SK-N-SH (cell line): ENCODE results near the gene IKBKE. TPM values are rescaled to one million over a fixed set of nuclear protein-coding genes. Genes with fewer than 3 reads are reported as not detected.

ENCODE experiments used
- CTCF ChIA-PET: fragments of 300-600, 350-600 bp; formaldehyde crosslinking; extraction: SDS; loops from one replicate; lab custom pipeline; 2021; lab: Yijun Ruan, JAX
- POLR2A ChIA-PET: fragments of 350-600 bp; sonication (Branson Sonifier 250); formaldehyde crosslinking; extraction: SDS; loops from one replicate; lab custom pipeline; 2020; ENCODE audit warnings: antibody characterized with exemption, inconsistent platforms; lab: Yijun Ruan, JAX
- DNase-seq: peaks from one replicate; pipeline ENCODE4 v3.0.0; 2012
- H2AFZ ChIP-seq: fragments of 200-600 bp; sonication (generic); 2 replicates; pipeline ENCODE4 v1.8.1; 2016; ENCODE audit warnings: antibody characterized with exemption, mild to moderate bottlenecking, low read depth
- H3F3A ChIP-seq: fragments of 200-600 bp; sonication (generic); replicated peaks from 2 replicates; pipeline ENCODE3; 2016; ENCODE audit warnings: antibody characterized with exemption, mild to moderate bottlenecking; ENCODE audit not compliant: insufficient read depth
- H3K27ac ChIP-seq, 2 experiments: fragments of 200-500 bp in 1 of 2; fragments of 200-600 bp in 1 of 2; sonication (Bioruptor generic) in 1 of 2; sonication (generic), shearing (Covaris generic) in 1 of 2; 2 replicates each; pipeline versions ENCODE4 v1.5.1 to v1.6.1; 2014 to 2016; ENCODE audit warnings: low read depth in 2 of 2, inconsistent platforms in 1 of 2, low read length in 1 of 2, mild to moderate bottlenecking in 1 of 2, mixed read lengths in 1 of 2
- H3K27me3 ChIP-seq: fragments of 200-600 bp; sonication (generic), shearing (Covaris generic); 2 replicates; pipeline ENCODE4 v1.6.1; 2016; ENCODE audit warnings: mixed run types; ENCODE audit not compliant: insufficient read depth
- H3K36me3 ChIP-seq, 2 experiments: fragments of 200-500 bp in 1 of 2; fragments of 200-600 bp in 1 of 2; sonication (Bioruptor generic) in 1 of 2; sonication (generic) in 1 of 2; replicated peaks in 1 of 2; 2 replicates each; pipeline versions ENCODE3 to v1.5.1; 2014 to 2016; ENCODE audit warnings: low read length in 1 of 2, mild to moderate bottlenecking in 1 of 2; ENCODE audit not compliant: insufficient read depth in 2 of 2, control insufficient read depth in 1 of 2
- H3K4me1 ChIP-seq, 2 experiments: fragments of 200-500 bp in 1 of 2; fragments of 200-600 bp in 1 of 2; sonication (Bioruptor generic) in 1 of 2; sonication (generic), shearing (Covaris generic) in 1 of 2; 2 replicates each; pipeline versions ENCODE4 v1.5.1 to v1.6.1; 2014 to 2016; ENCODE audit warnings: low read depth in 1 of 2, low read length in 1 of 2, mixed run types in 1 of 2; ENCODE audit not compliant: insufficient read depth in 2 of 2, control insufficient read depth in 1 of 2
- H3K4me2 ChIP-seq: fragments of 200-600 bp; sonication (generic), shearing (Covaris generic); 2 replicates; pipeline ENCODE4 v1.6.1; 2017; ENCODE audit warnings: mixed run types
- H3K4me3 ChIP-seq, 2 experiments: fragments of 200-500 bp in 1 of 2; fragments of 200-600 bp in 1 of 2; sonication (Bioruptor generic) in 1 of 2; sonication (generic), shearing (Covaris generic) in 1 of 2; 2 replicates each; pipeline versions ENCODE4 v1.5.1 to v1.8.1; 2014 to 2016; ENCODE audit warnings: low read depth in 2 of 2, inconsistent platforms in 1 of 2, low read length in 1 of 2, mild to moderate bottlenecking in 1 of 2, mixed read lengths in 1 of 2, moderate library complexity in 1 of 2
- H3K79me2 ChIP-seq: fragments of 200-600 bp; sonication (generic); 2 replicates; pipeline ENCODE4 v1.8.1; 2017; ENCODE audit warnings: mild to moderate bottlenecking; ENCODE audit not compliant: insufficient read depth
- H3K9ac ChIP-seq: fragments of 200-600 bp; sonication (generic); 2 replicates; pipeline ENCODE4 v1.6.1; 2017; ENCODE audit warnings: mixed run types
- H3K9me2 ChIP-seq: fragments of 200-600 bp; sonication (generic); 2 replicates; pipeline ENCODE4 v1.6.1; 2017; ENCODE audit warnings: mixed run types
- H3K9me3 ChIP-seq: fragments of 200-600 bp; sonication (generic); 2 replicates; pipeline ENCODE4 v1.6.1; 2017; ENCODE audit warnings: mixed run types, mild to moderate bottlenecking, moderate library complexity
- H4K20me1 ChIP-seq: fragments of 200-600 bp; sonication (generic); 2 replicates; pipeline ENCODE4 v1.6.1; 2017; ENCODE audit warnings: mild to moderate bottlenecking, mixed run types; ENCODE audit not compliant: insufficient read depth
- CHD2 ChIP-seq: fragments of 150-350 bp; IDR thresholded peaks from 2 replicates; pipeline ENCODE4 v1.6.1; 2018; ENCODE audit warnings: low read length; ENCODE audit not compliant: partially characterized antibody
- EZH2phosphoT487 ChIP-seq: fragments of 200-600 bp; sonication (generic); IDR thresholded peaks from 2 replicates; pipeline ENCODE4 v1.6.1; 2017; ENCODE audit warnings: low read depth, mixed run types, mild to moderate bottlenecking, antibody characterized with exemption, moderate library complexity, borderline replicate concordance
- FOXM1 ChIP-seq: IDR thresholded peaks from 2 replicates; pipeline ENCODE4 v1.4.0; 2012; ENCODE audit warnings: low read depth, mild to moderate bottlenecking
- GABPA ChIP-seq: IDR thresholded peaks from 2 replicates; pipeline ENCODE4 v1.4.0; 2012; ENCODE audit warnings: low read depth, mild to moderate bottlenecking
- GATA2 ChIP-seq: sonication (generic); formaldehyde crosslinking; IDR thresholded peaks from 2 replicates; pipeline ENCODE4 v1.5.0; 2020; ENCODE audit warnings: mild to moderate bottlenecking, missing genetic modification reagents
- MEF2A ChIP-seq: IDR thresholded peaks from 2 replicates; pipeline ENCODE4 v1.4.0; 2012; ENCODE audit warnings: low read depth, borderline replicate concordance
- NFIC ChIP-seq: IDR thresholded peaks from 2 replicates; pipeline ENCODE4 v1.4.0; 2012; ENCODE audit warnings: borderline replicate concordance
- RCOR1 ChIP-seq: fragments of 150-350 bp; IDR thresholded peaks from 2 replicates; pipeline ENCODE4 v1.6.1; 2017; ENCODE audit warnings: antibody characterized with exemption, low read length
- RFX5 ChIP-seq: IDR thresholded peaks from 2 replicates; pipeline ENCODE4 v1.6.1; 2012; ENCODE audit warnings: mild to moderate bottlenecking, improper control_type of control experiment, low read length
- SIN3A ChIP-seq: IDR thresholded peaks from 2 replicates; pipeline ENCODE4 v1.6.1; 2012; ENCODE audit warnings: low read depth, mild to moderate bottlenecking, low read length, moderate library complexity, borderline replicate concordance
- SMC3 ChIP-seq: IDR thresholded peaks from 2 replicates; pipeline ENCODE4 v1.6.1; 2012; ENCODE audit warnings: low read depth, low read length, improper control_type of control experiment
- TAF1 ChIP-seq: IDR thresholded peaks from 2 replicates; pipeline ENCODE4 v1.6.1; 2012; ENCODE audit warnings: low read depth, mild to moderate bottlenecking, low read length, moderate library complexity, borderline replicate concordance
- USF1 ChIP-seq: IDR thresholded peaks from 2 replicates; pipeline ENCODE4 v1.4.0; 2012; ENCODE audit warnings: low read depth, borderline replicate concordance
- YY1 ChIP-seq: IDR thresholded peaks from 2 replicates; pipeline ENCODE4 v1.4.0; 2012; ENCODE audit warnings: low read depth, mild to moderate bottlenecking
- WGBS: methylation state at CpG from one replicate; pipeline ENCODE4 v1.1.6; 2017; ENCODE audit warnings: low lambda C conversion rate; 5-methylcytosine and 5-hydroxymethylcytosine counted together
- polyA plus RNA-seq, 3 experiments: library from polyadenylated mRNA; depleted of rRNA; stranded (reverse); fragments of >200 nt; gene quantifications; 2 replicates each; pipeline ENCODE4 v1.2.3, GENCODE V29; 2012
- TF ChIP-seq, protein P1 (sequence below): IDR thresholded peaks from 2 replicates; pipeline ENCODE4; 2012
- TF ChIP-seq, protein P2 (sequence below): IDR thresholded peaks from 2 replicates; pipeline ENCODE4 v1.4.0; 2012; ENCODE audit warnings: low read depth

The IKBKE gene
- polyA plus RNA-seq, 1 of the 3 experiments (the other 2 are of a cell fraction): 14.5 TPM

- Histone ChIP-seq H3K27ac (no peak overlapping the region), H4K20me1 (no peaks in the 10 kb centered on the region), H2AFZ (peak overlapping the region; percentile 72), H3K4me2 (peak overlapping the region; percentile 76), H3K4me1 (peaks cover 14 to 16% of the 10 kb centered on the region in 2 experiments; a peak in 2 of 4 replicates), H3F3A (peaks cover 22% of the 10 kb centered on the region), H3K4me3 (peak overlapping the region; percentile 64 to 65), H3K36me3 (no peaks in the 10 kb centered on the region), H3K9me2 (no peaks in the 10 kb centered on the region), H3K79me2 (no peaks in the 10 kb centered on the region), H3K9ac (no peak overlapping the region), H3K27me3 (no peaks in the 10 kb centered on the region), H3K9me3 (no peaks in the 10 kb centered on the region)
- 36% methylated on average over 28 of the region's 48 CpGs for WGBS
- TF ChIP-seq, protein P1, sequence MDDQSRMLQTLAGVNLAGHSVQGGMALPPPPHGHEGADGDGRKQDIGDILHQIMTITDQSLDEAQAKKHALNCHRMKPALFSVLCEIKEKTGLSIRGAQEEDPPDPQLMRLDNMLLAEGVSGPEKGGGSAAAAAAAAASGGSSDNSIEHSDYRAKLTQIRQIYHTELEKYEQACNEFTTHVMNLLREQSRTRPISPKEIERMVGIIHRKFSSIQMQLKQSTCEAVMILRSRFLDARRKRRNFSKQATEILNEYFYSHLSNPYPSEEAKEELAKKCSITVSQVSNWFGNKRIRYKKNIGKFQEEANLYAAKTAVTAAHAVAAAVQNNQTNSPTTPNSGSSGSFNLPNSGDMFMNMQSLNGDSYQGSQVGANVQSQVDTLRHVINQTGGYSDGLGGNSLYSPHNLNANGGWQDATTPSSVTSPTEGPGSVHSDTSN: no peak
- TF ChIP-seq NFIC (no peak), MEF2A (no peak), YY1 (no peak), GABPA (no peak), GATA2 (CRISPR knock-in tag) (no peak), USF1 (no peak), RFX5 (no peak), FOXM1 (no peak), TAF1 (no peak), CHD2 (no peak), SIN3A (no peak), RCOR1 (no peak), EZH2phosphoT487 (no peak), SMC3 (no peak)
- TF ChIP-seq, protein P2, sequence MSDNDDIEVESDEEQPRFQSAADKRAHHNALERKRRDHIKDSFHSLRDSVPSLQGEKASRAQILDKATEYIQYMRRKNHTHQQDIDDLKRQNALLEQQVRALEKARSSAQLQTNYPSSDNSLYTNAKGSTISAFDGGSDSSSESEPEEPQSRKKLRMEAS: no peak
- DNase-seq: peak; percentile 53
- ChIA-PET CTCF (interaction anchor here (0.7 to 4.6 kb wide), 18 partner anchors 10 to 127 kb away, joined by 3 to 30 read pairs (median 6); partner anchors contain the start of gene EIF2D), POLR2A (no interaction called here)
Observed at GRCh38 chr1:206506405-206507283, 36.4 kb downstream of the IKBKE start.
